Osteocyte (in vitro differentiated cells): ENCODE measurements around the gene ABHD2. TPM values are rescaled to one million over a fixed set of nuclear protein-coding genes. Genes with fewer than 3 reads are reported as not detected.

Experiments used
- DNase-seq: peaks from one replicate; pipeline ENCODE4 v3.0.0; 2021; ENCODE audit warnings: mixed read lengths; ENCODE audit not compliant: unreplicated experiment; ENCODE audit errors: extremely low spot score
- H3K27ac Mint-ChIP-seq: one replicate; pipeline ENCODE4 v1.8.0; 2021; ENCODE audit warnings: mild to moderate bottlenecking, mixed read lengths; ENCODE audit not compliant: unreplicated experiment
- H3K27me3 Mint-ChIP-seq: one replicate; pipeline ENCODE4 v1.8.0; 2021; ENCODE audit warnings: mixed read lengths; ENCODE audit not compliant: unreplicated experiment
- H3K36me3 Mint-ChIP-seq: one replicate; pipeline ENCODE4 v1.8.0; 2021; ENCODE audit warnings: mixed read lengths; ENCODE audit not compliant: unreplicated experiment
- H3K4me1 Mint-ChIP-seq: one replicate; pipeline ENCODE4 v1.8.0; 2021; ENCODE audit warnings: mixed read lengths; ENCODE audit not compliant: unreplicated experiment
- H3K4me3 Mint-ChIP-seq: one replicate; pipeline ENCODE4 v1.8.0; 2021; ENCODE audit warnings: mild to moderate bottlenecking, moderate library complexity, mixed read lengths; ENCODE audit not compliant: unreplicated experiment
- H3K9me3 Mint-ChIP-seq: one replicate; pipeline ENCODE4 v1.8.0; 2021; ENCODE audit warnings: mixed read lengths; ENCODE audit not compliant: unreplicated experiment
- total RNA-seq: library from RNA; stranded (reverse); gene quantifications from 2 replicates; pipeline ENCODE4 v1.2.1, GENCODE V29; 2021
- TF ChIP-seq, protein P1 (sequence below): fragments of 200-600 bp; sonication (generic); IDR thresholded peaks from 2 replicates; pipeline ENCODE4 v1.5.0; 2021; ENCODE audit warnings: antibody characterized with exemption, mild to moderate bottlenecking, moderate library complexity

The ABHD2 gene
- total RNA-seq, 1 donor from 2014 or later = 85.7 TPM

DNA sequence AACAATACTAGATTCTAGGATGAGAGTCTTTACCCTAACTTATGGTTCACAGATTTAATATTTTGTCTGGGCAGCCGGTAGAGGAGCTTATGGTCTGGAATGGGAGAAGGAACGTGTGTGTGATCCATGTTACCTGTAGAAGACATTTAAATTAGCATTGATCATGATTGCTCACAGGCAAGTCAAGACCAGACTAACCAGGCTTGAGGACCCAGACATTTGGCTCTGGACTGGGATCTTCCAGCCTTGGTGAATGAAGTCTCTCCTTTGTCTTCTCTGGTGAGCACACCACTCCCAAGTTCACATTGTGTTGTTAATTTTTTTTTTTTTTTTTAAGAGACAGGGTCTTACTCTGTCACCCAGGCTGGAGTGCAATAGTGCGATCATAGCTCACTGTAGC is 11.7 kb downstream of the ABHD2 start:
- H3K4me3 Mint-ChIP-seq = no peak overlapping the region
- TF ChIP-seq, protein P1, sequence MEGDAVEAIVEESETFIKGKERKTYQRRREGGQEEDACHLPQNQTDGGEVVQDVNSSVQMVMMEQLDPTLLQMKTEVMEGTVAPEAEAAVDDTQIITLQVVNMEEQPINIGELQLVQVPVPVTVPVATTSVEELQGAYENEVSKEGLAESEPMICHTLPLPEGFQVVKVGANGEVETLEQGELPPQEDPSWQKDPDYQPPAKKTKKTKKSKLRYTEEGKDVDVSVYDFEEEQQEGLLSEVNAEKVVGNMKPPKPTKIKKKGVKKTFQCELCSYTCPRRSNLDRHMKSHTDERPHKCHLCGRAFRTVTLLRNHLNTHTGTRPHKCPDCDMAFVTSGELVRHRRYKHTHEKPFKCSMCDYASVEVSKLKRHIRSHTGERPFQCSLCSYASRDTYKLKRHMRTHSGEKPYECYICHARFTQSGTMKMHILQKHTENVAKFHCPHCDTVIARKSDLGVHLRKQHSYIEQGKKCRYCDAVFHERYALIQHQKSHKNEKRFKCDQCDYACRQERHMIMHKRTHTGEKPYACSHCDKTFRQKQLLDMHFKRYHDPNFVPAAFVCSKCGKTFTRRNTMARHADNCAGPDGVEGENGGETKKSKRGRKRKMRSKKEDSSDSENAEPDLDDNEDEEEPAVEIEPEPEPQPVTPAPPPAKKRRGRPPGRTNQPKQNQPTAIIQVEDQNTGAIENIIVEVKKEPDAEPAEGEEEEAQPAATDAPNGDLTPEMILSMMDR = no peak
- DNase-seq = no peak
- H3K27ac Mint-ChIP-seq = peak overlapping the region; percentile 87
- H3K4me1 Mint-ChIP-seq = peaks cover 63% of the 10 kb centered on the region
- H3K27me3 Mint-ChIP-seq = no peaks in the 10 kb centered on the region
- H3K9me3 Mint-ChIP-seq = no peaks in the 10 kb centered on the region
- peaks cover 7% of the 10 kb centered on the region for H3K36me3 Mint-ChIP-seq

DNA sequence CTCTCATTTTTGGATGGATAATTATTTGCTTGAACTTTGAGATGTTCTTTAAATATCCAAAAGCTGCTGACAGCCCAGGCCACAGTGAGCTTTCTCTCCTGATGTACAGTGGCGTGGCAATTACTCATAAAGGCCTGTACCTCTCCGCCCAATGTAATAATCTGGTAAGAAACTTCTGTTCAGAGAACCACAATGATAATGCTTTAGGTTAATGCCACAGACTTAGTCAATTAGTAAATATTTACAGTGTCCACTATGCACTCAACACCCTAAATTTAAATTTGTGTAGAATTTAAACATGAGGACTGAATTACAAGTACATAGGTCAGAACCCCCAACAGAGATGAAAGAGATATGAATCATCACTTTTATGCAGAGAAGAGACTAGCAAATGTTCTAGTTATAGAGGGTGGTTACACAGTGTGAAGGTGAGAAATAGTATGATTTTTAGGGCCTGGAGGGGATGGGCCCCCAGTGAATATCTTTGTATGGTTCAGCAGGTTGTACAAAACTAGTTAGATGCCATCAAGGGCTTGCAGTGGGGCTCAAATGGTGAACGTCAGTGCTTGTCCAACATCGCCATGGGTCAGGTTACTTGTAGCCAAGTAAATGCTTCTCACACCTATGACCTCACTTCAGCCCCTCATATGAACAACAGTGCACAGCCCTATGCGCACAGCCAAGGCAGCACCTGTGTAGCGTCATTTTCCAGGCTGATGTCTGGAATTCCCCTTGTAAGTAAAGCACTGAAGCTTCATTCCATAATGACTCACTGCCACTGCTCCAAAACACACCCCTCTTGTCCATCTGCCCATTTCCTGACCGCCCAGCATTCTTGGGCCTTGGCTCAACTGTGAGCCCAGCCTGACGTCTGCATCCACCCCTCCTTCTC is 13.3 kb downstream of the ABHD2 start:
- TF ChIP-seq, protein P1 = no peak
- Mint-ChIP-seq H3K9me3 (no peaks in the 10 kb centered on the region), H3K4me3 (no peak overlapping the region), H3K4me1 (peaks cover 72% of the 10 kb centered on the region), H3K36me3 (peaks cover 3% of the 10 kb centered on the region), H3K27me3 (no peaks in the 10 kb centered on the region), H3K27ac (peak overlapping the region; percentile 87)
- peak; percentile 85 for DNase-seq

DNA sequence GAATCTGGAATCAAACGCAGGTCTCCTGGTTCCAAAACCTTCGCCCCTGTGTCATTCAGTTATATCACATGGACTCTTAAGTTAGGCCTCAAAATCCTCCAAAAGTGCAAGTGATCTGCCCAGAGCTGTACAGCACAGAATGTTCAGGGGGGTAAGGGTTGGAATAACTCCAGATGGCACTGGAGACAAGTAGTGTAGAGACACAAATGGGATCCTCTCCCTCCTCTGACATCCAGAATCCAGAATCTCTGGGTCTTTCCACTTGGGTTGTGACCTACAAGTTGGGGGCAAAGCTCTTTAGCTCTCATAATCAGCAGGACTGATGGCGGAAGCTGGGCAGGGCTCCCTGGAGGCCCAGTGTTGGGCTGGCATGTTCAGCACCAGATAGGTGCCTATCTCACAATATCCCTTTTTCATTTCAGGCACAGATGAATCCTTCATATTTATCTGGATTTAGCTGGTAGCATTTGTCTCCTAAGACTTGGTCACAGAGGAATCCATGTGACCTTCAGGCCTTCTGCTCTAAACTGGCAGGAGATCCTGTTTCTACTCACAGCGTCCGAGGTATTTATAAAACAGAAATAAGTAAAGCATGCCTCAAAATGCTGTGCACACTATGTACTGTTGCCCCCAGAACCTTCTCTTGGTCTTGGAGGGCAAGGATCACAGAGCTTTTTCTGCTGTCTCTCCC is 15.4 kb downstream of the ABHD2 start:
- TF ChIP-seq, protein P1 = no peak
- no peak for DNase-seq
- peaks cover 65% of the 10 kb centered on the region for H3K4me1 Mint-ChIP-seq
- no peaks in the 10 kb centered on the region for H3K9me3 Mint-ChIP-seq
- H3K27ac Mint-ChIP-seq = peak overlapping the region; percentile 96
- no peak overlapping the region for H3K4me3 Mint-ChIP-seq
- H3K27me3 Mint-ChIP-seq = no peaks in the 10 kb centered on the region
- H3K36me3 Mint-ChIP-seq = peaks cover 5% of the 10 kb centered on the region

DNA sequence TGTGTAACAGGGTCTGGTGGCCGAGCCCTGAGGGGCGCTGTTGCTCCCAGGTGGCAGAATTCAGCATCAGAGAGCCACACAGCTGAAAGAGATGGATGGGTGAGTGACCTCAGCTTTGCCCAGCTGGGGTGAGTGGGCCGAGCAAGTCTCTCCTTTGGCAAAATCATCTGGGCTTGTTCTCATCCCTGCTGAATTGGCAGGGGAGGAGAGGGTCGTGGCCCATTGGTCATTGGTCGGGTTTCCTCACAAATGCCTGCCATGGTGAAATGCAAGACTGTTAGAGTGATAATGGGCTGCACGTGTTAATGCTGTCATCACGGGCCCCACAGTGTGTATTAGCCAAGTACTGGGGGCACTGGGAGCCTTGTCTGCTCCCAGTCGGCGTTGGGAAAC is 15.9 kb downstream of the ABHD2 start:
- peak overlapping the region; percentile 96 for H3K27ac Mint-ChIP-seq
- DNase-seq = no peak

More for the DNA sequence above, 15.9 kb downstream of the ABHD2 start:
- H3K27me3 Mint-ChIP-seq = no peaks in the 10 kb centered on the region
- H3K36me3 Mint-ChIP-seq = peaks cover 5% of the 10 kb centered on the region
- H3K4me1 Mint-ChIP-seq = peaks cover 65% of the 10 kb centered on the region
- TF ChIP-seq, protein P1 = no peak
- H3K9me3 Mint-ChIP-seq = no peaks in the 10 kb centered on the region
- no peak overlapping the region for H3K4me3 Mint-ChIP-seq
